Upper lobe of right lung (tissue), 1 donor: ENCODE results near the gene EAF1. TPM values are rescaled to one million over a fixed set of nuclear protein-coding genes. Genes with fewer than 3 reads are reported as not detected.
A peak's percentile ranks its signal among the peaks of the same experiment; 100 is the strongest.

ENCODE experiments used
- ATAC-seq: fragments of 200-7000 bp; cut with Tn5 transposase; one replicate; pipeline ENCODE4 v1.9.1; 2020; ENCODE audit warnings: mild to moderate bottlenecking, moderate library complexity
- DNase-seq: peaks from one replicate; pipeline ENCODE4 v3.0.0-alpha.2; 2020
- H3K27ac ChIP-seq: fragments of 200-600 bp; one replicate; pipeline ENCODE4 v1.8.0; 2022
- H3K27me3 ChIP-seq: fragments of 200-600 bp; one replicate; pipeline ENCODE4 v1.8.0; 2022; ENCODE audit warnings: mild to moderate bottlenecking
- H3K36me3 ChIP-seq: fragments of 200-600 bp; one replicate; pipeline ENCODE4 v1.8.0; 2022
- H3K4me1 ChIP-seq: fragments of 200-600 bp; one replicate; pipeline ENCODE4 v1.8.0; 2022
- H3K4me3 ChIP-seq: fragments of 200-600 bp; one replicate; pipeline ENCODE4 v1.8.0; 2022; ENCODE audit warnings: mild to moderate bottlenecking
- H3K9me3 ChIP-seq: fragments of 200-600 bp; one replicate; pipeline ENCODE4 v1.8.0; 2022
- CTCF ChIP-seq: fragments of 200-600 bp; IDR thresholded peaks from one replicate; pipeline ENCODE4 v1.8.0; 2022; ENCODE audit warnings: antibody characterized with exemption
- intact Hi-C: fragments of 100-400 bp; cut with DNase I; formaldehyde crosslinking; loops from one replicate; pipeline ENCODE4 v1.11.0; 2022
- total RNA-seq: library from RNA; stranded (reverse); fragmentation: NEBNext Ultra II Directional; extraction: Animal tissue kit (Norgen Biotek cat#: 25700); gene quantifications from one replicate; pipeline ENCODE4 v1.2.1, GENCODE V29; 2021
- donor health status: DM: no; HTN: yes; CAD: no; lungs with severe emphysema.

Gene EAF1
- total RNA-seq, 1 donor from 2014 or later: 24.6 TPM

- Histone ChIP-seq H3K4me1 (no peaks in the 10 kb centered on the region), H3K4me3 (no peak overlapping the region), H3K36me3 (peaks cover 72% of the 10 kb centered on the region), H3K27me3 (no peaks in the 10 kb centered on the region), H3K27ac (no peak overlapping the region), H3K9me3 (no peaks in the 10 kb centered on the region)
- ATAC-seq (peak; percentile 36), DNase-seq (no peak)
- TF ChIP-seq CTCF: no peak
- intact Hi-C loops: no loop called here
Measured at GRCh38 chr3:15440891-15441290, 13.5 kb downstream of the EAF1 start.

GRCh38 chr3:15443826-15444524 lies 16.6 kb downstream of the EAF1 start:
- intact Hi-C loops: no loop called here
- ATAC-seq: no peak
- no peak for DNase-seq
- H3K27me3 ChIP-seq: no peaks in the 10 kb centered on the region
- H3K36me3 ChIP-seq: peaks cover 41% of the 10 kb centered on the region
- H3K4me3 ChIP-seq: no peak overlapping the region
- no peak overlapping the region for H3K27ac ChIP-seq
- H3K4me1 ChIP-seq: no peaks in the 10 kb centered on the region
- no peak for TF ChIP-seq CTCF
- H3K9me3 ChIP-seq: no peaks in the 10 kb centered on the region

GRCh38 chr3:15449489-15450224 lies 22.3 kb downstream of the EAF1 start:
- Histone ChIP-seq H3K27ac (no peak overlapping the region), H3K4me3 (no peak overlapping the region), H3K4me1 (no peaks in the 10 kb centered on the region), H3K27me3 (no peaks in the 10 kb centered on the region), H3K36me3 (no peaks in the 10 kb centered on the region), H3K9me3 (no peaks in the 10 kb centered on the region)
- intact Hi-C loops: no loop called here
- ATAC-seq (no peak), DNase-seq (no peak)
- no peak for TF ChIP-seq CTCF

- no peaks in the 10 kb centered on the region for H3K27me3 ChIP-seq
- ATAC-seq (no peak), DNase-seq (no peak)
- no peak overlapping the region for H3K4me3 ChIP-seq
- TF ChIP-seq CTCF: no peak
- H3K4me1 ChIP-seq: no peaks in the 10 kb centered on the region
- H3K36me3 ChIP-seq: no peaks in the 10 kb centered on the region
- no peaks in the 10 kb centered on the region for H3K9me3 ChIP-seq
- H3K27ac ChIP-seq: no peak overlapping the region
- intact Hi-C loops: no loop called here
Measured at GRCh38 chr3:15450438-15451215, 23.2 kb downstream of the EAF1 start.

- TF ChIP-seq CTCF: no peak
- no peaks in the 10 kb centered on the region for H3K27me3 ChIP-seq
- H3K4me1 ChIP-seq: no peaks in the 10 kb centered on the region
- no peak for ATAC-seq
- DNase-seq: no peak
- no peaks in the 10 kb centered on the region for H3K36me3 ChIP-seq
- no peaks in the 10 kb centered on the region for H3K9me3 ChIP-seq
- intact Hi-C loops: no loop called here
- H3K4me3 ChIP-seq: no peak overlapping the region
- H3K27ac ChIP-seq: no peak overlapping the region
Measured at GRCh38 chr3:15451216-15452113, 24.1 kb downstream of the EAF1 start.
